ENCODE data around the gene RRBP1. TPM values are rescaled to one million over a fixed set of nuclear protein-coding genes. Genes with fewer than 3 reads are reported as not detected.
A peak's percentile ranks its signal among the peaks of the same experiment; 100 is the strongest.

Gene RRBP1
- total and polyA plus RNA-seq, 3 donors from 2014 or later, result 93.8 to 146 (median 144) TPM

DNA sequence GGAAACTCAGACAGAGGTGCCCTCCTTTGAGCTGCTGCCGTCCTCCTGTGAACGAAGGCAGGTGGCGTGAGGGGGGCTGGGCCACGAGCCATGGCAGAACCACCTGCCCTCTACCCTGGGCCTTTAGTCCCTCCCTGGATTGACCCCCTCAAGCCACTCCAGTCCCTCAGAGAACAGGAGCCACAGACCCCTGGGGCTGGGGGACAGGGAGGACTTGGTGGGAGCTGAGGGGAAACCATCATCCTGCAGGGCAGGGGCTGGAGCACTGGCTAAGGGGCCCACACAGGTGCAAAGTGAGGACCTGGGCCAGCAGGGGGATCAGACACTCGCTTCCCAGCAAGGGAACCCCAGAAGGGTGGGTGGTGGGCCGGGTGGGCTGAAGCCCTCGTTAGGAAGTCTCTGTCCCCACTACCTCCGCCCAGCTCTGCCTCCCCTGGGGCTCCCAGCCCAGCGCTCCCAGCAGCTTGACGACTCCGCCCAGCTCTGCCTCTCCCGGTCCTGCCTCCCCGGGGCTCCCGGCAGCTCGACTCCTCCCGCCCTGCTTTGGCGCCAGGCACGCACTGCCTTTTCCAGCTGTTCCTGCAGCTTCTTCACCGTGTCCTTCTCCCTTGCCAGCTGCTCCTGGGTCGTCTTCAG lies 67.7 kb downstream of the RRBP1 start:
- no peaks in the 10 kb centered on the region for H3K27me3 ChIP-seq
- no peaks in the 10 kb centered on the region for H3K36me3 ChIP-seq (ENCODE audit: low read depth, missing control alignments)
- H3K4me3 ChIP-seq, result no peak overlapping the region
- peak; percentile 76 for DNase-seq
- peak overlapping the region in 1 of 2 donors; percentile 41 for H3K27ac ChIP-seq
- H3K9me3 ChIP-seq, result no peaks in the 10 kb centered on the region
- TF ChIP-seq, protein P1, sequence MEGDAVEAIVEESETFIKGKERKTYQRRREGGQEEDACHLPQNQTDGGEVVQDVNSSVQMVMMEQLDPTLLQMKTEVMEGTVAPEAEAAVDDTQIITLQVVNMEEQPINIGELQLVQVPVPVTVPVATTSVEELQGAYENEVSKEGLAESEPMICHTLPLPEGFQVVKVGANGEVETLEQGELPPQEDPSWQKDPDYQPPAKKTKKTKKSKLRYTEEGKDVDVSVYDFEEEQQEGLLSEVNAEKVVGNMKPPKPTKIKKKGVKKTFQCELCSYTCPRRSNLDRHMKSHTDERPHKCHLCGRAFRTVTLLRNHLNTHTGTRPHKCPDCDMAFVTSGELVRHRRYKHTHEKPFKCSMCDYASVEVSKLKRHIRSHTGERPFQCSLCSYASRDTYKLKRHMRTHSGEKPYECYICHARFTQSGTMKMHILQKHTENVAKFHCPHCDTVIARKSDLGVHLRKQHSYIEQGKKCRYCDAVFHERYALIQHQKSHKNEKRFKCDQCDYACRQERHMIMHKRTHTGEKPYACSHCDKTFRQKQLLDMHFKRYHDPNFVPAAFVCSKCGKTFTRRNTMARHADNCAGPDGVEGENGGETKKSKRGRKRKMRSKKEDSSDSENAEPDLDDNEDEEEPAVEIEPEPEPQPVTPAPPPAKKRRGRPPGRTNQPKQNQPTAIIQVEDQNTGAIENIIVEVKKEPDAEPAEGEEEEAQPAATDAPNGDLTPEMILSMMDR (IDR thresholded peaks at IDR 0.05), result no peak
- TF ChIP-seq POLR2A (IDR thresholded peaks at IDR 0.05), result no peak
- intact Hi-C loops (cut with DNase I; ENCODE audit: low total_unique reads), result no loop called here
- 56 to 65% methylated on average over 16 to 20 of the region's 20 CpGs for WGBS, 2 donors
- H3K4me1 ChIP-seq, result peaks cover 15% of the 10 kb centered on the region

DNA sequence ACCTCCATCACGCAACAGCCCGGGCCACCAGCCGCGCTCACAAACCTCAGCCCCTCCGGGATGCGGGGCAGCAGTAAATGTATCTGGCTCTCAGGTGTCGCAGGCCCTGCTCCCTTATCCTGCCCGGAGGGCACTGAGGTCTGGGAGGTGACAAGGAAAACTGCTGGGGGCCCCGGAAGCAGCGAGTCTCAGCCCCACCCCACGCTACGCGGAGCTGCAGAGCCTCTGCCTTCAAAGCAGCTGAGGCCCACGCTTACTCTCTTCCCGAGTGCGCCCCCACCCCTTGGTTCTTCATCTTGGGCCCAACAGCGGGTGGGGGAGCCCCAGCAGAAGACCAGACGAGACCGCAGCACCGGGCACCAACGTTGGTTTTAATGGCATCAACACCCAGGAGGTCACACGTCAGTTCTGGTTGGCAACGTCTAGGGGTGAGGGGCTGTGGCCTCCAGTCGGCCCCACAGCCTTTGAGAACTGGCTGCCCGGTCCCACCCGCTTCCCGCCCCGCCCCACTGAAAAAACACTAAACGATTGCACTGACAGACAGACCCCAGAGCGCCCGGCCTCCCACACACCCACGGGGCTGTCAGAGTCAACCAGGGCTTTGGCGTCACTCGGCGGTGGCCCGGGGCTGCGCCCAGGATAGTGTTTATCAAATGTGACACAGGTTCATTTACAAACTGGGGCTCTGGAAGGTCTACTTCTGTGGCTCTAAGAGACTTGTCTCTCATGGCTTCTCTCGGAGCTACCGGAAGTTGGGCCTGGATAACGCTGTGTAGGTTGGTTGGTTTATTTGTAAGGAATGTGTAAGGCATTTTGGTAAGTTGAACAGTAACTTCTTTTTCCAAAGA lies 68.5 kb downstream of the RRBP1 start:
- Histone ChIP-seq H3K9me3 (no peaks in the 10 kb centered on the region), H3K4me1 (peaks cover 15% of the 10 kb centered on the region), H3K27ac (peak overlapping the region in 1 of 2 donors; percentile 41), H3K36me3 (ENCODE audit: low read depth, missing control alignments) (no peaks in the 10 kb centered on the region), H3K27me3 (no peaks in the 10 kb centered on the region), H3K4me3 (no peak overlapping the region)
- TF ChIP-seq POLR2A (IDR thresholded peaks at IDR 0.05), result no peak
- WGBS, 2 donors, result 76 to 90% methylated on average over 14 to 40 of the region's 40 CpGs
- intact Hi-C loops (cut with DNase I; ENCODE audit: low total_unique reads), result no loop called here
- no peak for DNase-seq

DNA sequence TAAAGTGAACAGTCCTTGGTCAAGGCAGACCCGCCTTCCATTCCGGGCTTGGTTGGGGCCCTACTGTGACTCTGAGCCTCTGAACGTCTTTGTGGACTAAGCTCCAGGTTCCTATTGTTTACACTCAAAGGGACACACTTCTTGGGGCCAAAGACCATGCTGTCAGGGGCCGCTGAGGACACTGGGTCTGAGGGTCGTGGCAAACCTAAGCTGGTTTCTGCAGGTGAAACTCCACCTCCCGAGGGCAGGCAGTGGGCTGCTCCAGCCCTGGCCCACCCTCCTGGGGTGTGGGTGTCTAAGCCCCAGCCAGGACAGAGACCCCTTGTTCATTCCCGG lies 69.1 kb downstream of the RRBP1 start:
- WGBS, 2 donors, result 78 to 92% methylated on average over 4 to 7 of the region's 7 CpGs
- Histone ChIP-seq H3K27me3 (no peaks in the 10 kb centered on the region), H3K9me3 (no peaks in the 10 kb centered on the region), H3K36me3 (ENCODE audit: low read depth, missing control alignments) (no peaks in the 10 kb centered on the region), H3K4me3 (no peak overlapping the region), H3K27ac (peak overlapping the region in 1 of 2 donors; percentile 61), H3K4me1 (peaks cover 15% of the 10 kb centered on the region)
- intact Hi-C loops (cut with DNase I; ENCODE audit: low total_unique reads), result no loop called here
- TF ChIP-seq POLR2A (IDR thresholded peaks at IDR 0.05), result no peak
- TF ChIP-seq, protein P1 (IDR thresholded peaks at IDR 0.05), result no peak
- DNase-seq, result no peak

DNA sequence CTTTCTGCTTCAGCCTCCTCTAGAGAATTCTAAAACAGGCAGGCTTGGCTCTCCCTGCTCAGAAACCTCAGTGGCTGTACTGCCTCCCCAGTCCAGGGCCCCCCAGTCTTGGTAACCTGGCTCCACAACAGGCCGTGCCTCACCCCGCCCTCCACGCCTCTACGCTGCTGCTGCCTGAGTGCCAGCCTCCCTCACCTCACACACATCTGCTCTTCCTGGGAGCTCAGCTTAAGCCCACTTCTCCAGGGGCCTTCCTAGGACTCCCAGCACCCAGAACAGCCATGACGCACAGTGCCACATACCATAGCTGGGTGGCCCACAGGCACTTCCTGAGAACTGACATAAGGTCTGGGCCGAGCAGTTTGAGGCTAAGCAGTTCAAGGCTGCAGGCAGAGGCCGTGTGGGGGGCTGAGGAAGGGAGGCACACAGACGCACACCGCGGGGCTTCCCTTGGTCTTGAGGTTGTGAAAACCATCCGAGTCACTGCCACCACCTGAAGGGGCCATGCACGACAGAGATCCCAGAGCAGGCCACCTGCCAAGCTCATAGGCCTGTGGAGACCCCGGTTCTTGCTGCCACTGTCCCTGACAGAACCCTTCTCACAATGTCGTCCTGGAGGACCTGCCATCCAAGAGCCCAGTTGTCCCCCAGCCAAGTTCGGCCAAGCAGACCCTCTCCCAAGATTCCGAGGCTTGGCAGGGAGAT lies 69.6 kb downstream of the RRBP1 start:
- intact Hi-C loops (cut with DNase I; ENCODE audit: low total_unique reads), result no loop called here
- Histone ChIP-seq H3K4me3 (no peak overlapping the region), H3K27me3 (no peaks in the 10 kb centered on the region), H3K9me3 (no peaks in the 10 kb centered on the region), H3K36me3 (ENCODE audit: low read depth, missing control alignments) (no peaks in the 10 kb centered on the region), H3K27ac (peak overlapping the region in 1 of 2 donors; percentile 61), H3K4me1 (peaks cover 15% of the 10 kb centered on the region)
- TF ChIP-seq POLR2A (IDR thresholded peaks at IDR 0.05), result no peak
- TF ChIP-seq, protein P1 (IDR thresholded peaks at IDR 0.05), result no peak
- DNase-seq, result no peak
- 51 to 75% methylated on average over 7 to 16 of the region's 16 CpGs for WGBS, 2 donors
